ENCODE data around the gene SAMD11. TPM values are rescaled to one million over a fixed set of nuclear protein-coding genes. Genes with fewer than 3 reads are reported as not detected.

The SAMD11 gene
- total and polyA plus RNA-seq, 2 of the 8 experiments (the other 6 are each of a cell fraction or from before 2014, with no cell fraction given), result 0.18 to 0.30 TPM

GRCh38 chr1:903305-903704 is 20.4 kb upstream of the SAMD11 start:
- POLR2A ChIA-PET (ENCODE audit: partially characterized antibody), result interaction anchor here (3.4 kb wide), 1 partner anchor 39 kb away, joined by 9 read pairs; no protein-coding TSS in a partner anchor
- no peak overlapping the region for H3K27ac ChIP-seq (ENCODE audit: low read depth, low read length)
- no peak overlapping the region for H4K91ac ChIP-seq (replicated peaks; ENCODE audit: insufficient read length, low read length)
- H4K8ac ChIP-seq (ENCODE audit: extremely low read depth, insufficient read depth, low read length), result no peak overlapping the region
- WGBS, 2 experiments (ENCODE audit: extremely low coverage in 1 of 2, insufficient coverage in 1 of 2, insufficient read length in 1 of 2, insufficient replicate concordance in 2 of 2, low coverage in 1 of 2, low lambda C conversion rate in 2 of 2, missing lambda C conversion rate in 1 of 2), result 94% methylated on average over 10 of the region's 10 CpGs; no CpG with 5 or more reads in 1 of the 2 experiments
- DNase-seq (ENCODE audit: low read depth in 1 of 2, low spot score in 2 of 2), result no peak
- no peak overlapping the region for H2BK5ac ChIP-seq (ENCODE audit: low read depth, low read length)
- H4K5ac ChIP-seq (ENCODE audit: insufficient read length, low read depth, low read length), result no peak overlapping the region
- no peak overlapping the region for H3K9ac ChIP-seq (replicated peaks in 1 of 4; ENCODE audit: extremely low read depth in 1 of 4, low read depth in 3 of 4, low read length in 3 of 4)
- no peak overlapping the region for H3K4ac ChIP-seq (replicated peaks; ENCODE audit: insufficient read length, low read depth, low read length)
- peaks cover 2 to 3% of the 10 kb centered on the region in 2 experiments for H4K20me1 ChIP-seq (replicated peaks in 1 of 2; ENCODE audit: control insufficient read depth in 1 of 2, insufficient read depth in 2 of 2, low read length in 2 of 2)
- H2AFZ ChIP-seq (ENCODE audit: low read length), result no peak overlapping the region
- no peak overlapping the region for H3K4me2 ChIP-seq (ENCODE audit: insufficient read depth in 1 of 2, low read depth in 2 of 2, low read length in 2 of 2)
- H3K14ac ChIP-seq (ENCODE audit: insufficient read length), result no peak overlapping the region
- no peaks in the 10 kb centered on the region for H3K79me1 ChIP-seq (ENCODE audit: low read depth, low read length)
- no peaks in the 10 kb centered on the region for H3K36me3 ChIP-seq (ENCODE audit: control insufficient read depth in 2 of 4, insufficient read depth in 4 of 4, low read length in 3 of 4)
- H3K18ac ChIP-seq (ENCODE audit: extremely low read depth, low read length), result no peak overlapping the region
- peaks cover 2% of the 10 kb centered on the region; the same call in 1 of the 2 replicates for H3K23me2 ChIP-seq (ENCODE audit: low read depth, low read length)
- no peak for TF ChIP-seq CHD2 (IDR thresholded peaks at IDR 0.05; ENCODE audit: low read length)
- peak; percentile 5 for TF ChIP-seq EZH2 (IDR thresholded peaks at IDR 0.05; ENCODE audit: low read depth, low read length, severe bottlenecking)
- no peak for TF ChIP-seq BCL11A (IDR thresholded peaks at IDR 0.05; ENCODE audit: low read depth in 2 of 2, low read length in 2 of 2)
- TF ChIP-seq CHD1 (IDR thresholded peaks at IDR 0.05; ENCODE audit: low read depth, low read length), result no peak
- TF ChIP-seq ATF3 (IDR thresholded peaks at IDR 0.05; ENCODE audit: insufficient read depth, low read depth, low read length), result no peak
- no peak for TF ChIP-seq HDAC2 (IDR thresholded peaks at IDR 0.05; ENCODE audit: borderline replicate concordance in 1 of 2, low read depth in 2 of 2, low read length in 2 of 2)
- TF ChIP-seq CBX5 (IDR thresholded peaks at IDR 0.05; ENCODE audit: low read depth, low read length), result no peak
- H3K27me3 ChIP-seq (replicated peaks in 1 of 4; ENCODE audit: control insufficient read depth in 3 of 4, extremely low read depth in 1 of 4, insufficient read depth in 3 of 4, low read length in 3 of 4), result peaks cover 24 to 42% (median 36%) of the 10 kb centered on the region in 4 experiments
- FAIRE-seq, result no peak
- no peak overlapping the region for H3K4me3 ChIP-seq (ENCODE audit: extremely low read depth in 1 of 4, insufficient read depth in 2 of 4, low read depth in 3 of 4, low read length in 4 of 4)
- no peaks in the 10 kb centered on the region for H3K9me3 ChIP-seq (ENCODE audit: insufficient read depth in 2 of 2, low read depth in 1 of 2, low read length in 1 of 2)
- peaks cover 0 to 5% (median 2%) of the 10 kb centered on the region in 4 experiments; a peak in 4 of 7 replicates for H3K4me1 ChIP-seq (replicated peaks in 1 of 4; ENCODE audit: control insufficient read depth in 3 of 4, insufficient read depth in 4 of 4, low read length in 3 of 4)
- CTCF ChIA-PET (ENCODE audit: partially characterized antibody), result interaction anchor here (1.4 to 4.1 kb wide), 5 partner anchors 9 to 35 kb away, joined by 5 to 19 read pairs (median 9); no protein-coding TSS in a partner anchor
- H3K79me2 ChIP-seq (ENCODE audit: control insufficient read depth in 1 of 2, insufficient read depth in 2 of 2, low read length in 2 of 2), result no peaks in the 10 kb centered on the region
- no peak overlapping the region for H2BK120ac ChIP-seq (replicated peaks; ENCODE audit: low read depth, low read length)
- no peak overlapping the region for H3K23ac ChIP-seq (ENCODE audit: insufficient read length)
- no peak overlapping the region for H2BK12ac ChIP-seq (ENCODE audit: low read depth, low read length)
- H2BK15ac ChIP-seq (ENCODE audit: low read length), result no peak overlapping the region
- no peak overlapping the region for H2BK20ac ChIP-seq (ENCODE audit: low read length)
- 0 out of 2 replicates have a peak overlapping the region, but pooled peaks have one; percentile 53 for H2AK5ac ChIP-seq (ENCODE audit: low read depth, low read length)
- no peak overlapping the region for H3K56ac ChIP-seq (replicated peaks; ENCODE audit: insufficient read length, low read depth, low read length)
